Activated T-cell treated with anti-CD3 and anti-CD28 coated beads for 4 hours (primary cell): ENCODE results near the gene ARHGAP32.

Experiments
- DNase-seq: peaks from one replicate; pipeline ENCODE4 v3.0.0-alpha.2; 2020

Gene ARHGAP32

DNA sequence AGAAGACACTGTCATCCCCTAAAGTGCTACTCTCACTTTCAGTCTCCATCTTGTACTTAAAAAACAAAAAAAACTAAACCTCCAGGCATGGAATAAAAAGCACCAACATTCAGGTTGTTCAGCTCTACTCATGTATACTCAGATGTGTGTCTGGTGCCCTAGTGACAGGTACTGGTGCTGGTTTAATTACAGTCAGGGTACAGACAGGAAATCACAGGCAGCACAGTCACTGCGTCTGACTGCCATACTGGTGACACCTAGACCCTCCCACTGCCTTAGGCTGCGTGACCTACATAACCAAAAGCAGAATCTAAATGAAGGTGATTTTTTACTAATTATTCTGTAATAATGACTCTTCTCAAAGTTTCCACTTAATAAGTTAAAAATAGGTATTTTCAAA, at the start of gene ARHGAP32:
ARHGAP32 (minus strand) TSS at position 176 of the 400 bp plus-strand sequence; CDS start at position 49, 127 bp downstream.
- DNase-seq: no peak

DNA sequence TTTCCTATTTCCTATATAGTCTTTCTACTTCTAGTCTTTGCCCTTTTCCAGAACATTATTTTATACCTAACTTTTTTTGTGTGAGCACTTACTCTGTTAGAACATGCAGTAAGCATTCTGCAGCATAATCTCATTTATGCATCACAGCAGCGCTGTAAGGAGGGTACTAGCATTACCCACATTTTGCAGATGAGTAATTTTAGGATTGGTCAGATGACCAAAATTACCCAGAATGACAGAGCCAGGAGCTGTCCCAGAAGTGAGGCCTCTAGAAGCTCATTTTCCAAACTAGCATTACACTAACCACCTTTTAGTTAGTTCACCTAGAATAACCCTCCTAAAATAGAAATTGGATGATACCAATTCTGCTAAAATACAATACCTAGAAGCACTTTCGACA, 47.1 kb upstream of the ARHGAP32 start:
- no peak for DNase-seq

GRCh38 chr11:129237880-129238638, 45.9 kb upstream of the ARHGAP32 start:
- no peak for DNase-seq

DNA sequence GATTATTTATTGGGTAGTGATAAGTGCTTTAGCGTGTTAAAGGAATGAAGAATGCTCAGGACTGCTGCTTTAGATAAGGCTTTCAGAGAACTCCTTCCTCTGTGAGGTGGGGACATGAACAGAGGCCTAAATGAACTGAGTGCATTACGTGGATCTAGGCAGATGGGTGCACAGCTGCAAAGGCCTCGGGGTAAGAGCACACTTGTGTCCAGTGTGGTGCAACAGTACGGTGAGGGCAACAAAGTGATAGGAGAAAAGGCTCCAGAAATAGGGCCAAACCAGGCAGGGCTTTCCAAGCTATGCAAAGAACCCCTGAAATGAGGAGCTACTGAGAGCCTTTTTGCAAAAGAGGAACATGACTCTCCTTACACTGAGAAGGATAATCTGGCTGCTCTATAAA, 45.3 kb upstream of the ARHGAP32 start:
- no peak for DNase-seq

DNA sequence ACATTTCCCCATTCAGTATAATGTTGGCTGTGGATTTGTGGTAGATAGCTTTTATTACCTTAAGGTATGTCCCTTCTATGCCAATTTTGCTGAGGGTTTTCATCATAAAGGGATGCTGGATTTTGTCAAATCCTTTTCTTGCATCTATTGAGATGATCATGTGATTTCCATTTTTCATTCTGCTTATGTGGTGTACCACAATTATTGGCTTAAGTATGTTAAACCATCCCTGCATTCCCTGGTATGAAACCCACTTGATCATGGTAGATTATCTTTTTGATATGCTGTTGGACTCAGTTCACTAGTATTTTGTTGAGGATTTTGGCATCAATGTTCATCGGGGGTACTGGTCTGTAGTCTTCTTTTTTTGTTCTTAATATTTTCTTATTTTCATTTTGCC, 44.7 kb upstream of the ARHGAP32 start:
- no peak for DNase-seq

GRCh38 chr11:129234978-129235377, 42.9 kb upstream of the ARHGAP32 start:
- no peak for DNase-seq

DNA sequence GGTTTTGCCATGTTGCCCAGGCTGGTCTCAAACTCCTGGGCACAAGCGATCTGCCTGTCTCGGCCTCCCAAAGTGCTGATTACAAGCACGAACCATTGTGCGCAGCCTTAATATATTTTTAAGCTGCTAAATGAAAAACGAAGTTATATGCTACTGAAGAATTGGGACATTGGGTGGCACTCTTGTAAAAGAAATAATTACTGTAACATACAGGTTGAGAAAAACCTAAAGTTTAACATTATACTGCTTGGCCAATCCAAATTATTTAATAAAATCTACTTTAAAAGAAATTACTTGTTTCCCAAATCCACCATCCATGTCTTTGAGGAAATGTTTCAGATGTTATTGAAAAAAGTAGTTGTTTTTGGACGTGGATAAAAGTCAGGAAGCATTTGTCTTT, 37.9 kb upstream of the ARHGAP32 start:
- no peak for DNase-seq

DNA sequence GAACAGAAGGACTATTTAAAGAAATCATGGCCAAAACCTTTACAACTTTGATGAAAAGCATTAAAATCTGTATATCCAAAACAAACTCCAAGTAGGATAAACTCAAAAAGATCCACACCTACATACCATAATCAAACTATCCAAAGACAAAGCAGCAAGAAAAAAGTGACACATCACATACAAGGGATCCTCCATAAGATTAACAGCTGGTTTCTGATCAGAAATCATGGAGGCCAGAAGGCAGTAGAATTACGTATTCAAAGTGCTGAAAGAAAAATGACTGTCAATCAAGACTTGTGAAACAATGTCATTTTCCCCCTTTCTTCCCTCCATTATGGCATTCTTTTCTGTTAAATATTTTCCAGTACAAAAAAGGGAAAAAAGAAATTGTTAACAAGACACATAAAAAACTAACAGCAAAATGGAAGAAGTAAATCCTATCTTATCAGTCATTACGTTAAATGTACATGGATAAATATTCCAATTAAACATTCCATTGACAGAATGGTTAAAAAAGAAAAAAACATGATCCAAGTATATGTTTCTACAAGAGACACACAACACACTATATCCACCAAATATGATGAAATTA, 34.2 kb upstream of the ARHGAP32 start:
- DNase-seq: no peak

DNA sequence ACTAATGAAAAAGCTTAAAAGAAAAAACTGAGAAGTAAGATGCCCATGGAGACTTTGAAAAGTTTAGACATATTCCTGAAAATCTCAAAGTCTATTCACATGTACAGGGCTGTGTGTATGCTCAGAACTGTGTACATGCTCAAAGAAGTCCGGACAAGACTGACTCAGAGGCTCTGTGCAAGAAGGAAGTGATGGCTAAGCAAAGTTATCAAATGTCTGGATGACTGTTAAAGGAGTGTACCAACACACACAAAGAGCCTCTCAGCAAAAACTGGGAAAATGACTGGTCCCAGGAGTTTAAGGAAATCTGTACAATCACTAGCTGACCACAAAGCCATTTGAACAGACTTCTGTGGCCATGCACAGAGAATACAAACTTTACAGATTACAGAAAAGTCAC, 33.1 kb upstream of the ARHGAP32 start:
- no peak for DNase-seq

- DNase-seq: no peak
Measured at GRCh38 chr11:129224538-129224937, 32.4 kb upstream of the ARHGAP32 start.

DNA sequence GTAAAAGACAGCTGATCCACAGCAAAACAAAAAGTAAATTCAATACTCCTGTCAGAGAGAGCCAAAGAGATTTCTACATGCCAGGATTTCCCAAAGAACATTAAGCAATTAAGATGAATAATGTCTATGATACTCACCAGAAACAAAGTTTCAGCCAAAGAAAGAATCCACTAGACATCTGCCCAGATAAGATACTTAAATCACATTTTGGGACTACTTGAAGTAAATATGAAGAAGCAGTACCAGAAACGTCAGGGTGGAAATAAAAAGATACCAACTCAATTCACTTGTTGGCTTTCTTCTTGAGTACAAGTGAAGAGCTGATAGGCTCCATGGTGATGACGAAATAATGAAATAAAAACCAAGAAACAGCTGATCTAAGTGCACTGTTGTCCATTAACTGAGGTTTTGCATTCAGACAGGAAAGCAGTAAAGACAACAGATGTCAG, 31.6 kb upstream of the ARHGAP32 start:
- DNase-seq: no peak

DNA sequence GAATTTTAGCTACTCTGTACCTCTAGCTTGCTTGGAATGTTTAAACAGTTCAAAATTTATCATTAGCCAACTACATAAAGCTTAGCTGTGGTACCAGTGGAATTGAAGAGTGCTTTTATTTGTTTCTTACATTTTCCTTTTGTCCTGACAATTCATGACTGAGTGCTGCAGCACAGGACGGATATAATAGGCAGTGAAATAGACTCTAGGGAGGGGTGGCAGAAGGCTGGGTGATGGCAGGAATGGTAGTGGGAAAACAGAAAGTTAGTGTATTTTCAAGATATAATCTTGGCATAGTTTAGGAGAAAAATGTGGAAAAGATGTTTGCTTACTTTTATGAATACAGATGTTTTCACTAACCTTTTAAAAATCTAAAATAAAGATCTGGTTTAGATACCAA, 31.1 kb upstream of the ARHGAP32 start:
- DNase-seq: no peak

- DNase-seq: no peak
Measured at GRCh38 chr11:129222158-129222557, 30.0 kb upstream of the ARHGAP32 start.

DNA sequence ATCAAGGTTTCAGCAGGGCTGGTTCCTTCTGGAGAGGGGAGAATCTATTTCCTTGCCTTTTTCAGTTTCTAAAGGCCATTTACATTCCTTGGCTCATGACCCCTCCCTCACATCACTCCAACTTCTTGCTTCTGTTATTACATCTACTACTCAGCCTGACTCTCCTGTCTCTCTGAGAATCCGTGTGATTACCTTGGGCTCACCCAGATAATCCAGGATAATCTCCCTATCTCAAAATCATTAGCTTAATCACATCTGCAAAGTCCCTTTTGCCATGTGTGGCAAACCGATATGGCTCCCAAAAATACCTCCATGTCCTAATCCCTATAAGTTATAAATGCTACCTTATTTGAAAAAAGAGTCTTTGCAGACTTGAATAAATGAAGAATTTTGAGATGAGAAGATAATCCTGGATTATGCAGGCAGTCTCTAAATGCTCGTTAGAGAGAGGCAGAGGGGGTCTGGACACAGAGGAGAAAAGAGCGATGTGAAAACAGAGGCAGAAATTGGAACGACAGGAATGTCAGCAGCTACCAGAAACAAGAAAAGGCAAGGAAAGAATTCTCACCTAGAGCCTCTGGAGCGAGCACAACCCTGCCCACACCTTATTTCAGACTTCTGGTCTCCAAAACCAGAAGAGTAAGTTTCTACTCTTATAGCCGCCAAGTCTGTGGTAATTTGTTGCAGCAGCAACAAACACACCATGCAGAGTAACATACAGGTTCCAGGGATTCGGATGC, 23.6 kb upstream of the ARHGAP32 start:
- no peak for DNase-seq

DNA sequence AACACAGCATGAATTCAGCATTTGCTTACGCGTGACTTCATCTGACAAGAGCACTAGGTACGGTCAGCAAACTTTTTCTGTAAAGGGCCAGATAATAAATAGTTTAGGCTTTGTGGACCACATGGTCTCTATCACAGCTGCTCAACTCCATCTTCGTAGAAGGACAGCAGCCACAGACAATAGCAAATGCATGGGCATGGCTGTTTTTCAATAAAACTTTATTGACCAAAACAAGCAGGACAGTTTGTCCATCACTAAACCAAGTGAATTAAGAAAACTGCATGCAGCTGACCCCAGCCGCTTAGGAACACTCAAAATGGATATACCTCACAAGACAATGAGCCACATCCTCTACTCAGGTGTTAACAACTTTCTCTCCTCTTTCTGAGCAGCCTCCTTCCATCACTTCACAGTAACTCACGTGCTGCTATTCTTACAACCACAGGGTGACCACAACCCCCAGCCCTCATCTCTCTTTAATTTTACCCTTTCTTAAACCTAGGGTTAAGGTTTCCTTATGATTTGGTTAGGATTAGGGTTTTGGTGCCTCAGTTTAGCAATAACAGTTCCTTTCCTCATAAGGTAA, 22.7 kb upstream of the ARHGAP32 start:
- no peak for DNase-seq

DNA sequence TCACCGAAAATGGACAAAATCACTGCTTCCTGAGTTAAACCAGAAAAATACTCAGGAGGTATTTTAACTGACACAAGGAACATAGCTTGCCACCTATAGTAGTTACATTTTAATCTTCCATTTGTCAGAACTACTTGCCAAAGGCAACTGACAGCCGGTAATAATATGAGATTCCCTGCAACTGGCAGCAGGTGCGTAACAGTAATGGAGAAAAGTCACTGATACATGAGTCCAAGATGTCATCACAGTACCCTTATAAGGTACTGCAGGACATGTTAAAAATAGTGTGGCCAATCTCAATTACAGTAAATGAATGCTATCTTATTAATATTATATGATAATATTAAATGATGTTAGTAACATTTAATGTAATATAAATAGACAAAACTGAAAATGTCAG, 21.1 kb upstream of the ARHGAP32 start:
- no peak for DNase-seq

GRCh38 chr11:129211397-129211796, 19.3 kb upstream of the ARHGAP32 start:
- no peak for DNase-seq

GRCh38 chr11:129210831-129211181, 18.7 kb upstream of the ARHGAP32 start:
- DNase-seq: no peak

DNA sequence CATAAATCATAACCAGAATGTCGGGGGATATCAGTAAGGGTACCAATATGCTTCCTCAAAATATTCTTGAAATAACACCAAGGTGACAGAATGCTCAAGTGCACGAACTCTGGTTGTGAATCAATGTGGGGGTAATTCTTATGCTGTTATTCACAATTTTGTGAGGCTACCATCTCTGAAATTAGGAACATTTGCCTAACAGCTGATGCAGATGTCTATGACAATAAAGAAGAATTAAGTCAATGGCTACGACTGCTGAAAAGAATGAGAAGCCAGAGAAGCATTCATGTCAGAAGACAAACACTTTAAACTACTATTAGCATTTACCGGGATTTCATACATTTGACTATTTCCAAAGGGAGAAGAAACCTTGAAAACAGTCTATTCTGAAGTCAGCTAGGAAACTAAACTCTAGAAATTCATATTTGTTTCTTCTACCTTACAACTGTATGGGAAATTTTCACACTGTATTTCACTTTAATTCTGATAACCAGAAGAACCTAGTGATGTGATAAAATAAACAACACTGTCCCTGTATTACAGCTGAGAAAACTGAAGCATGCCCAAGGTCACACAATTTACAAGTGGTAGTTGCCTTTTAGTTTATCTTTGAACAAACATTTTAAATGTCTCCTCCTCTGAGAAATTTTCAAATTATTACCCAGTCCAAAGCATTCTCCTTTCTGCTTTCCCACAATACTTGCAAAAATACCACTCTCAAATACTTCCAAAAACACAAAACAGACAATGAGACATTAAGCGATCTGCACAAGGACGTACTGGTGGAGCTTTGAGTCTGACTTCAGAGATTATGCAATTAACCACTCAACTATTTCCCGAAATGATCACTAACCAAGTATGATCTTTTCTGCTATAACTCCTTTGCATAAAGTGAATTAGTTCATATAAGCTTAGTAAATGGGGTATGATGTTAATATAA, 18.0 kb upstream of the ARHGAP32 start:
- no peak for DNase-seq

GRCh38 chr11:129208863-129209262, 16.7 kb upstream of the ARHGAP32 start:
- DNase-seq: no peak

DNA sequence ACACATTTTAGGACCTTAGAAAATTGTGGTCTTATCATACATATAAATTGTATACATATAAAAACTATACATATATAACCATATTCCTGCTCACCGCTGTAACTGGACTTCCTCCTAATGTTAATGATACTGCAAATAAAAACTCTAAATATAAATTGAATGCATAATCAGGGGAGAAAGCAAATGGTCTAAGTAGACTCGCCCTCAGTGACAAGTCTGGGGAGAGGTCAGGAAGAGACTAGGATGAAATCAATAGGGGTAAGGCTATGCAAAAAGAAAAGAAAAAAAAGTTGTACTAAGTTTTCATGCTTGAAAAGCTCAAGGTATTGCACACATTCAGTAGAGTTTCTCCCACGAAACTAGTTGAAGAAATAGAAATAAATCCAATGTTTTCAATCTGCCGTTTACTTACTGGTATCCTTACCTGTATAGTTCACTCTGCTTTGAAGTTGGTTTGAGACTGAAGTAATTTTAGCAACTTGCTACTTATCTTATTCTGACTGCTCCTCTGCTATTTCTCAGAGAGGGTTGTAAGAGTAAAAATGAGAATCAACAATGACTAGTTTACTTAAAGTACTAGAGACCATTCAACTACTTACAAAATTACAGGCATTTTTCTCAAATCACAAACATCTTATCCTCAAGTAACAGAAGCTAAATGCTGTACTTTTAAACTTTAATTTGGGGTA, 12.2 kb upstream of the ARHGAP32 start:
- no peak for DNase-seq

- no peak for DNase-seq
Measured at GRCh38 chr11:129202646-129203045, 10.5 kb upstream of the ARHGAP32 start.
